Measurements from ENCODE around the gene SNRPB. TPM values are rescaled to one million over a fixed set of nuclear protein-coding genes. Genes with fewer than 3 reads are reported as not detected.

Gene SNRPB
- total and polyA plus RNA-seq, 2 of the 13 experiments (the other 11 are each of a cell fraction or from before 2014, with no cell fraction given): 473 to 844 TPM

DNA sequence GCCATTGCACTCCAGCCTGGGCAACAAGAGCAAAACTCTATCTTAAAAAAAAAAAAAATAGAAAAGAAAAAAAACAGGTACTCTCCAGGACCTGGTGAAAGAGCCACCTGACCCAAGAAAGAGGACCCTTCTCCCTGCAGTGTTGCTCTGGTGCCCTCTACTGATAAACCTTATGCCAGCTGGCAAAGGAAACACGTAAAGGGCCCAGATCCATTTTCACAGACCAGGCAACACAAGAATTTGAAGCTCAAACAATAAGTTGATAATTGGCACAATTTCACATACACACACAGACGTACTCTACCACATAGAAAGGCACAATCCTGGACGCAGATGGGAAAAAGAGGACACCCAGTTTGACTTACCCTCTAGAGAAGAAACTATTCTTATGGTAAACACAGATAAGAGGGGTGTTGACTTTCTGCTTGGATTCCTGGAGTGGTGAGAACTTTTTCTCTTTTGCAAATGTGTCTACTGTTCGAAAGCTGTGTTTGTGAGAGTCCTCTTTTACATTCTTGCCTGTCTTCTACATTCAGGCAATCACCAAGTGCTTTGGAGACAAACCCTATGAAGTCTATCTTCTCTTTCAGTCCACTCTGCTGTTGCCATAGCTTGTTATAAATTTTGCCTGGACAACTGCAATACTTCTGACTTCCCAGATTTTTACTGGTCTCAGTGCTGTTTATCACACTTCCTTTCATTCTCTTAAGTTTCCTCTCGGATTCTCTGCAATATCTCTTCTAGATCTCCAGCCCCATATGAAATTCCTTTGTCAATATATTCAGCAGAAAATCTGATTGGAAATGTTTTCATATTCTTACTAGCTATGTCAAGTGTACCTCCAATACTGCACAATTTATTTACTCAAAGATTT lies 6.4 kb upstream of the SNRPB start:
- Histone ChIP-seq H3K27me3 (ENCODE audit: control insufficient read depth in 1 of 2, insufficient read depth in 2 of 2, low read length in 2 of 2) (no peaks in the 10 kb centered on the region), H3K9me3 (ENCODE audit: low read length) (no peaks in the 10 kb centered on the region; the same call in 1 of the 2 replicates), H3K36me3 (replicated peaks in 1 of 2; ENCODE audit: control insufficient read depth in 1 of 2, insufficient read depth in 2 of 2, low read length in 2 of 2) (peaks cover 2 to 15% of the 10 kb centered on the region in 2 experiments; a peak in 4 of 5 replicates), H3K4me2 (ENCODE audit: low read depth, low read length) (no peak overlapping the region), H3K4me3 (replicated peaks in 1 of 3; ENCODE audit: insufficient read depth in 1 of 3, low read depth in 2 of 3, low read length in 3 of 3) (no peak overlapping the region), H3K4me1 (ENCODE audit: insufficient read depth, low read length) (peaks cover 28% of the 10 kb centered on the region), H3K9ac (ENCODE audit: insufficient read depth, low read depth, low read length) (no peak overlapping the region), H3K79me2 (ENCODE audit: insufficient read depth, low read length) (no peaks in the 10 kb centered on the region), H4K20me1 (ENCODE audit: insufficient read depth, low read length) (no peaks in the 10 kb centered on the region), H3K27ac (ENCODE audit: extremely low read length, insufficient read depth, low read length) (peak overlapping the region; percentile 54), H2AFZ (ENCODE audit: low read length) (no peak overlapping the region)
- FAIRE-seq: peak; percentile 76
- 62% methylated on average over 5 of the region's 5 CpGs for WGBS (ENCODE audit: low lambda C conversion rate)
- ChIA-PET CTCF (ENCODE audit: low intra/inter-chr PET ratio, low total read pairs) (interaction anchor here (0.8 to 1.0 kb wide), 2 partner anchors 22 to 90 kb away, joined by 3 read pairs; no protein-coding TSS in a partner anchor), POLR2A (interaction anchor here (0.6 to 2.4 kb wide), 10 partner anchors 9 to 374 kb away, joined by 3 to 10 read pairs (median 3); partner anchors contain the start of genes NOP56 and ZNF343)
- BruUV-seq (replicated peaks): no TSS peak
- in situ Hi-C loops (cut with HindIII; ENCODE audit: extremely low pct_ligation_motif_present, low pct_unique_long_range_greater_than_20kb) (no loop called here), intact Hi-C loops (cut with micrococcal nuclease; ENCODE audit: unreplicated experiment) (loop anchor here (1.0 to 2.0 kb wide), 2 partner anchors 32 to 48 kb away; no protein-coding TSS in a partner anchor)
- DNase-seq (ENCODE audit: low spot score): peak; percentile 60
- ATAC-seq: peak; percentile 76
- TF ChIP-seq XRCC5 (optimal IDR thresholded peaks at IDR 0.05; ENCODE audit: low read length): peak; percentile 78
- TF ChIP-seq HNRNPL (IDR thresholded peaks at IDR 0.05; ENCODE audit: low read depth, low read length): 0 out of 2 replicates have a peak, but pooled peaks have one; percentile 7
- TF ChIP-seq ZFP36L1 (CRISPR knock-in tag; IDR thresholded peaks at IDR 0.05): 0 out of 2 replicates have a peak, but pooled peaks have one; percentile 38
- TF ChIP-seq ZNF256 (CRISPR knock-in tag; conservative IDR thresholded peaks at IDR 0.05): no peak
- TF ChIP-seq NFE2L1 (CRISPR knock-in tag; IDR thresholded peaks at IDR 0.05; ENCODE audit: borderline replicate concordance): no peak
- TF ChIP-seq, protein P1, sequence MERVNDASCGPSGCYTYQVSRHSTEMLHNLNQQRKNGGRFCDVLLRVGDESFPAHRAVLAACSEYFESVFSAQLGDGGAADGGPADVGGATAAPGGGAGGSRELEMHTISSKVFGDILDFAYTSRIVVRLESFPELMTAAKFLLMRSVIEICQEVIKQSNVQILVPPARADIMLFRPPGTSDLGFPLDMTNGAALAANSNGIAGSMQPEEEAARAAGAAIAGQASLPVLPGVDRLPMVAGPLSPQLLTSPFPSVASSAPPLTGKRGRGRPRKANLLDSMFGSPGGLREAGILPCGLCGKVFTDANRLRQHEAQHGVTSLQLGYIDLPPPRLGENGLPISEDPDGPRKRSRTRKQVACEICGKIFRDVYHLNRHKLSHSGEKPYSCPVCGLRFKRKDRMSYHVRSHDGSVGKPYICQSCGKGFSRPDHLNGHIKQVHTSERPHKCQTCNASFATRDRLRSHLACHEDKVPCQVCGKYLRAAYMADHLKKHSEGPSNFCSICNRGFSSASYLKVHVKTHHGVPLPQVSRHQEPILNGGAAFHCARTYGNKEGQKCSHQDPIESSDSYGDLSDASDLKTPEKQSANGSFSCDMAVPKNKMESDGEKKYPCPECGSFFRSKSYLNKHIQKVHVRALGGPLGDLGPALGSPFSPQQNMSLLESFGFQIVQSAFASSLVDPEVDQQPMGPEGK (CRISPR knock-in tag; IDR thresholded peaks at IDR 0.05): 0 out of 2 replicates have a peak, but pooled peaks have one; percentile 19
- TF ChIP-seq, protein P2, sequence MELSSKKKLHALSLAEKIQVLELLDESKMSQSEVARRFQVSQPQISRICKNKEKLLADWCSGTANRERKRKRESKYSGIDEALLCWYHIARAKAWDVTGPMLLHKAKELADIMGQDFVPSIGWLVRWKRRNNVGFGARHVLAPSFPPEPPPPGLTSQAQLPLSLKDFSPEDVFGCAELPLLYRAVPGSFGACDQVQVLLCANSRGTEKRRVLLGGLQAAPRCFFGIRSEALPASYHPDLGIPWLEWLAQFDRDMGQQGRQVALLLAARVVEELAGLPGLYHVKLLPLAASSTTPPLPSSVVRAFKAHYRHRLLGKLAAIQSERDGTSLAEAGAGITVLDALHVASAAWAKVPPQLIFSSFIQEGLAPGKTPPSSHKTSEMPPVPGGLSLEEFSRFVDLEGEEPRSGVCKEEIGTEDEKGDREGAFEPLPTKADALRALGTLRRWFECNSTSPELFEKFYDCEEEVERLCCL (CRISPR knock-in tag; IDR thresholded peaks at IDR 0.05; ENCODE audit: borderline replicate concordance): 0 out of 2 replicates have a peak, but pooled peaks have one; percentile 42
- TF ChIP-seq, protein P3, sequence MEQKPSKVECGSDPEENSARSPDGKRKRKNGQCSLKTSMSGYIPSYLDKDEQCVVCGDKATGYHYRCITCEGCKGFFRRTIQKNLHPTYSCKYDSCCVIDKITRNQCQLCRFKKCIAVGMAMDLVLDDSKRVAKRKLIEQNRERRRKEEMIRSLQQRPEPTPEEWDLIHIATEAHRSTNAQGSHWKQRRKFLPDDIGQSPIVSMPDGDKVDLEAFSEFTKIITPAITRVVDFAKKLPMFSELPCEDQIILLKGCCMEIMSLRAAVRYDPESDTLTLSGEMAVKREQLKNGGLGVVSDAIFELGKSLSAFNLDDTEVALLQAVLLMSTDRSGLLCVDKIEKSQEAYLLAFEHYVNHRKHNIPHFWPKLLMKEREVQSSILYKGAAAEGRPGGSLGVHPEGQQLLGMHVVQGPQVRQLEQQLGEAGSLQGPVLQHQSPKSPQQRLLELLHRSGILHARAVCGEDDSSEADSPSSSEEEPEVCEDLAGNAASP (CRISPR knock-in tag; IDR thresholded peaks at IDR 0.05; ENCODE audit: borderline replicate concordance): 0 out of 2 replicates have a peak, but pooled peaks have one; percentile 13
- TF ChIP-seq, protein P4, sequence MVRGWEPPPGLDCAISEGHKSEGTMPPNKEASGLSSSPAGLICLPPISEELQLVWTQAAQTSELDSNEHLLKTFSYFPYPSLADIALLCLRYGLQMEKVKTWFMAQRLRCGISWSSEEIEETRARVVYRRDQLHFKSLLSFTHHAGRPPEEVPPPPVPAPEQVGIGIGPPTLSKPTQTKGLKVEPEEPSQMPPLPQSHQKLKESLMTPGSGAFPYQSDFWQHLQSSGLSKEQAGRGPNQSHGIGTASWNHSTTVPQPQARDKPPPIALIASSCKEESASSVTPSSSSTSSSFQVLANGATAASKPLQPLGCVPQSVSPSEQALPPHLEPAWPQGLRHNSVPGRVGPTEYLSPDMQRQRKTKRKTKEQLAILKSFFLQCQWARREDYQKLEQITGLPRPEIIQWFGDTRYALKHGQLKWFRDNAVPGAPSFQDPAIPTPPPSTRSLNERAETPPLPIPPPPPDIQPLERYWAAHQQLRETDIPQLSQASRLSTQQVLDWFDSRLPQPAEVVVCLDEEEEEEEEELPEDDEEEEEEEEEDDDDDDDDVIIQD (CRISPR knock-in tag; IDR thresholded peaks at IDR 0.05; ENCODE audit: low read depth): 0 out of 2 replicates have a peak, but pooled peaks have one; percentile 37
- 0 out of 2 replicates have a peak, but pooled peaks have one; percentile 10 for TF ChIP-seq KLF6 (CRISPR knock-in tag; IDR thresholded peaks at IDR 0.05)
